IMR-90 (cell line): ENCODE measurements around the gene GFRA3. TPM values are rescaled to one million over a fixed set of nuclear protein-coding genes. Genes with fewer than 3 reads are reported as not detected.

Source experiments
- ATAC-seq: fragments of 200-7000 bp; cut with Tn5 transposase; 2 replicates; pipeline ENCODE4 v1.9.1; 2020; ENCODE audit warnings: low read depth, mild to moderate bottlenecking, moderate library complexity
- BruUV-seq: library from RNA; stranded (reverse); fragments of 400-500 nt; replicated peaks from 2 replicates; lab custom pipeline; 2021; lab: Mats Ljungman, UMichigan
- CTCF ChIA-PET: fragments of 300-600 bp; formaldehyde crosslinking; extraction: SDS; loops from one replicate; lab custom pipeline; 2021; ENCODE audit warnings: antibody characterized with exemption; lab: Yijun Ruan, JAX
- POLR2A ChIA-PET: fragments of 300-600 bp; sonication (Branson Sonifier 250); formaldehyde crosslinking; loops from one replicate; lab custom pipeline; 2022; ENCODE audit warnings: antibody characterized with exemption; ENCODE audit not compliant: unreplicated experiment; lab: Charles Lee
- DNase-seq: peaks from one replicate; pipeline ENCODE4 v3.0.0; 2013
- H2AFZ ChIP-seq: replicated peaks from 2 replicates; pipeline ENCODE3; 2013; ENCODE audit warnings: low read length, mild to moderate bottlenecking; ENCODE audit not compliant: poor library complexity
- H2AK5ac ChIP-seq: 2 replicates; pipeline ENCODE4 v1.6.1; 2013; ENCODE audit warnings: low read depth, low read length, inconsistent platforms
- H2AK9ac ChIP-seq: replicated peaks from 2 replicates; pipeline ENCODE3; 2013; ENCODE audit warnings: mild to moderate bottlenecking, low read depth, low read length, moderate library complexity; ENCODE audit not compliant: poor library complexity
- H2BK120ac ChIP-seq: 2 replicates; pipeline ENCODE4 v1.6.1; 2013; ENCODE audit warnings: low read depth, low read length, inconsistent platforms
- H2BK15ac ChIP-seq: 3 replicates; pipeline ENCODE4 v1.6.1; 2013; ENCODE audit warnings: low read depth, low read length, inconsistent platforms
- H2BK20ac ChIP-seq: 2 replicates; pipeline ENCODE4 v1.6.1; 2013; ENCODE audit warnings: low read depth, mild to moderate bottlenecking, inconsistent platforms, low read length, moderate library complexity
- H2BK5ac ChIP-seq: 2 replicates; pipeline ENCODE4 v1.6.1; 2013; ENCODE audit warnings: mild to moderate bottlenecking, low read depth, low read length, inconsistent platforms; ENCODE audit not compliant: poor library complexity, severe bottlenecking
- H3K14ac ChIP-seq: replicated peaks from 2 replicates; pipeline ENCODE4 v1.6.1; 2013; ENCODE audit warnings: low read depth, low read length, inconsistent platforms
- H3K18ac ChIP-seq: 2 replicates; pipeline ENCODE4 v1.6.1; 2013; ENCODE audit warnings: low read depth, low read length, control low read depth
- H3K23ac ChIP-seq: 2 replicates; pipeline ENCODE4 v1.6.1; 2013; ENCODE audit warnings: low read depth, low read length, inconsistent platforms
- H3K27ac ChIP-seq: 2 replicates; pipeline ENCODE4 v1.5.1; 2013; ENCODE audit warnings: mild to moderate bottlenecking, control low read depth, low read length; ENCODE audit not compliant: insufficient read depth
- H3K27me3 ChIP-seq: 2 replicates; pipeline ENCODE4 v1.6.1; 2013; ENCODE audit warnings: low read length; ENCODE audit not compliant: control insufficient read depth, insufficient read depth
- H3K36me3 ChIP-seq: 2 replicates; pipeline ENCODE4 v1.6.1; 2013; ENCODE audit warnings: low read length, mixed read lengths; ENCODE audit not compliant: control insufficient read depth, insufficient read depth
- H3K4ac ChIP-seq: 2 replicates; pipeline ENCODE4 v1.6.1; 2013; ENCODE audit warnings: low read depth, low read length, inconsistent platforms
- H3K4me1 ChIP-seq: 2 replicates; pipeline ENCODE4 v1.6.1; 2013; ENCODE audit warnings: low read length, mixed read lengths; ENCODE audit not compliant: control insufficient read depth, insufficient read depth
- H3K4me2 ChIP-seq: 2 replicates; pipeline ENCODE4 v1.6.1; 2013; ENCODE audit warnings: low read depth, mild to moderate bottlenecking, control low read depth, low read length, moderate library complexity
- H3K4me3 ChIP-seq: 2 replicates; pipeline ENCODE4 v1.5.1; 2013; ENCODE audit warnings: low read depth, mild to moderate bottlenecking, control low read depth, low read length, moderate library complexity; ENCODE audit not compliant: insufficient read depth
- H3K56ac ChIP-seq: 2 replicates; pipeline ENCODE4 v1.6.1; 2013; ENCODE audit warnings: low read length, inconsistent platforms; ENCODE audit not compliant: insufficient read depth; ENCODE audit errors: extremely low read depth
- H3K79me1 ChIP-seq, 2 experiments: 2 replicates each; pipeline ENCODE4 v1.6.1; 2013; ENCODE audit warnings: low read length in 2 of 2, inconsistent platforms in 1 of 2, low read depth in 1 of 2
- H3K9ac ChIP-seq: 2 replicates; pipeline ENCODE4 v1.6.1; 2013; ENCODE audit warnings: low read depth, low read length, control low read depth
- H3K9me1 ChIP-seq: 2 replicates; pipeline ENCODE4 v1.6.1; 2013; ENCODE audit warnings: low read length, inconsistent platforms; ENCODE audit not compliant: insufficient read depth
- H3K9me3 ChIP-seq: 2 replicates; pipeline ENCODE4 v1.6.1; 2013; ENCODE audit warnings: low read length; ENCODE audit not compliant: control insufficient read depth, insufficient read depth
- H4K20me1 ChIP-seq: 2 replicates; pipeline ENCODE4 v1.6.1; 2013; ENCODE audit warnings: low read length, inconsistent platforms; ENCODE audit not compliant: insufficient read depth
- H4K5ac ChIP-seq: 2 replicates; pipeline ENCODE4 v1.6.1; 2013; ENCODE audit warnings: mild to moderate bottlenecking, low read depth, low read length, control low read depth
- H4K8ac ChIP-seq, 2 experiments: 2 replicates each; pipeline ENCODE4 v1.6.1; 2013; ENCODE audit warnings: low read depth in 2 of 2, low read length in 2 of 2, control low read depth in 1 of 2, inconsistent platforms in 1 of 2
- H4K91ac ChIP-seq: 2 replicates; pipeline ENCODE4 v1.6.1; 2013; ENCODE audit warnings: low read depth, low read length, inconsistent platforms; ENCODE audit not compliant: insufficient read depth
- MAFK ChIP-seq: IDR thresholded peaks from 2 replicates; pipeline ENCODE4 v1.6.1; 2012; ENCODE audit warnings: low read depth, low read length, improper control_type of control experiment
- WGBS, 2 experiments: methylation state at CpG; one replicate each; pipeline versions ENCODE4 v1.1.5 to v1.1.7; 2013; ENCODE audit warnings: missing lambda C conversion rate in 2 of 2; ENCODE audit not compliant: insufficient read length in 1 of 2; ENCODE audit errors: extremely low coverage in 2 of 2; 5-methylcytosine and 5-hydroxymethylcytosine counted together
- dilution Hi-C: fragments of 300-500 bp; cut with HindIII; formaldehyde crosslinking; loops from one replicate; pipeline ENCODE4 v1.14.3; 2018; ENCODE audit warnings: low sequenced_read_pairs; ENCODE audit not compliant: unreplicated experiment
- in situ Hi-C: fragments of 300-500 bp; cut with MboI; formaldehyde crosslinking; loops from 3 replicates; pipeline ENCODE4 v1.14.3; 2019; ENCODE audit warnings: low sequenced_read_pairs, inconsistent platforms, mixed read lengths
- intact Hi-C: fragments of 100-400 bp; cut with micrococcal nuclease; formaldehyde crosslinking; loops from 2 replicates; pipeline ENCODE4 v1.10.0; 2022
- polyA plus RNA-seq, 3 experiments: library from polyadenylated mRNA; depleted of rRNA; stranded (reverse); fragments of >200 nt; gene quantifications; 2 replicates each; pipeline ENCODE4 v1.2.3, GENCODE V29; 2012; ENCODE audit warnings: low replicate concordance in 1 of 3
- total RNA-seq: library from RNA; depleted of rRNA; stranded (reverse); fragments of >200 nt; gene quantifications from 2 replicates; pipeline ENCODE4 v1.2.3, GENCODE V29; 2012
- TF ChIP-seq, protein P1 (sequence below): fragments of 150-350 bp; IDR thresholded peaks from 2 replicates; pipeline ENCODE4 v1.6.1; 2016; ENCODE audit warnings: low read depth, mild to moderate bottlenecking, low read length, moderate library complexity, borderline replicate concordance

GFRA3 gene
- total and polyA plus RNA-seq, 2 of the 4 experiments (the other 2 are of a cell fraction): not detected

DNA sequence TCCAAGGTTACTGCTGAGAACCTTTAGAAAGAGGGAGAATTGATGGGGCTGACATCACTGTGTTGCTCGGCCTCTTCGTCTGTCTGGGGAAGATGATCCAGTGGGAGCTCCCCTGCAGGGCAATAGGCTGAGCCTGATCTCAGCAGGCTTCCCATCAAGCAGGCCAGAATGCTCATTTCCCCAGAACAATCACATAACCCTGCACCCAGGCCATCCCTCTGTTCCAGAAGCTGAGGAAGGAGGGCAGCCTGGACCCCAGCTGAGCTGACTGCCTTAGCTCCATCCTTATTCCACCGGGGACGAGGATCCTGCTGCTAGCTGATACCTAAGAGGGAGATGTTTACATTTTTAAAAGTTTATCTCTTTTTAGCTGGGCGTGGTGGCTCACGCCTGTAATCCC, 49.7 kb downstream of the GFRA3 start:
- H3K23ac ChIP-seq: no peak overlapping the region
- ChIA-PET POLR2A (no interaction called here), CTCF (interaction anchor here (1.7 kb wide), 1 partner anchor 187 kb away, joined by 3 read pairs; no protein-coding TSS in a partner anchor)
- WGBS, 2 experiments: no CpG with 5 or more reads among the region's 6 CpGs
- dilution Hi-C loops (no loop called here), intact Hi-C loops (no loop called here), in situ Hi-C loops (loop anchor here (10.0 kb wide), 1 partner anchor 190 kb away; no protein-coding TSS in a partner anchor)
- DNase-seq: no peak
- peaks cover 7% of the 10 kb centered on the region for H3K9me3 ChIP-seq
- H3K14ac ChIP-seq: no peak overlapping the region
- H3K79me1 ChIP-seq: no peaks in the 10 kb centered on the region
- H2BK15ac ChIP-seq: no peak overlapping the region
- H2AK9ac ChIP-seq: no peak overlapping the region
- H4K91ac ChIP-seq: no peak overlapping the region
- H4K8ac ChIP-seq: no peak overlapping the region
- no peak overlapping the region for H2BK5ac ChIP-seq
- no peak overlapping the region for H2AFZ ChIP-seq
- no peak overlapping the region for H3K56ac ChIP-seq
- no peak overlapping the region for H3K4me3 ChIP-seq
- H3K9me1 ChIP-seq: no peaks in the 10 kb centered on the region
- no peak overlapping the region for H3K27ac ChIP-seq
- no peak for TF ChIP-seq MAFK
- TF ChIP-seq, protein P1, sequence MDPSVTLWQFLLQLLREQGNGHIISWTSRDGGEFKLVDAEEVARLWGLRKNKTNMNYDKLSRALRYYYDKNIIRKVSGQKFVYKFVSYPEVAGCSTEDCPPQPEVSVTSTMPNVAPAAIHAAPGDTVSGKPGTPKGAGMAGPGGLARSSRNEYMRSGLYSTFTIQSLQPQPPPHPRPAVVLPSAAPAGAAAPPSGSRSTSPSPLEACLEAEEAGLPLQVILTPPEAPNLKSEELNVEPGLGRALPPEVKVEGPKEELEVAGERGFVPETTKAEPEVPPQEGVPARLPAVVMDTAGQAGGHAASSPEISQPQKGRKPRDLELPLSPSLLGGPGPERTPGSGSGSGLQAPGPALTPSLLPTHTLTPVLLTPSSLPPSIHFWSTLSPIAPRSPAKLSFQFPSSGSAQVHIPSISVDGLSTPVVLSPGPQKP: no peak
- H3K4ac ChIP-seq: no peak overlapping the region
- H4K20me1 ChIP-seq: no peaks in the 10 kb centered on the region
- H2BK20ac ChIP-seq: no peak overlapping the region
- no peak overlapping the region for H3K4me2 ChIP-seq
- H3K4me1 ChIP-seq: no peaks in the 10 kb centered on the region
- no peak overlapping the region for H3K18ac ChIP-seq
- H4K5ac ChIP-seq: no peak overlapping the region
- no peak overlapping the region for H2AK5ac ChIP-seq
- no peak for ATAC-seq
- no TSS peak for BruUV-seq
- no peak overlapping the region for H2BK120ac ChIP-seq
- H3K36me3 ChIP-seq: no peaks in the 10 kb centered on the region
- H3K9ac ChIP-seq: no peak overlapping the region
- H3K27me3 ChIP-seq: peaks cover 10% of the 10 kb centered on the region
